NCI-H345 treated with DMSO at 0.1 percent for 48 hours (cell line): Measurements from ENCODE around the gene STK11.

ENCODE experiments used
- DNase-seq: peaks from one replicate; lab custom pipeline; 2025; ENCODE audit not compliant: unreplicated experiment; lab: John Stamatoyannopoulos, UW

Gene STK11

GRCh38 chr19:1271528-1272422, 66.2 kb downstream of the STK11 start:
- DNase-seq = no peak

GRCh38 chr19:1272423-1273262, 67.1 kb downstream of the STK11 start:
- no peak for DNase-seq

GRCh38 chr19:1273263-1274041, 67.9 kb downstream of the STK11 start:
- DNase-seq = no peak

- DNase-seq = no peak
Measured at GRCh38 chr19:1274081-1274851, 68.7 kb downstream of the STK11 start.

- no peak for DNase-seq
Measured at GRCh38 chr19:1274852-1275259, 69.3 kb downstream of the STK11 start.

GRCh38 chr19:1275260-1275975, 69.8 kb downstream of the STK11 start, which contains the start of gene FAM174C:
Gene FAM174C, plus strand, starts transcription at chr19:1275530. Its CDS starts 20 bp downstream, at chr19:1275550.
- peak; percentile 91 for DNase-seq

GRCh38 chr19:1275976-1276627, 70.5 kb downstream of the STK11 start:
- no peak for DNase-seq

- DNase-seq = no peak
Measured at GRCh38 chr19:1276628-1277022, 71.0 kb downstream of the STK11 start.

GRCh38 chr19:1277061-1277460, 71.5 kb downstream of the STK11 start:
- no peak for DNase-seq
